ENCODE measurements around the gene TRPM3.

TRPM3 gene

GRCh38 chr9:70940605-70941004, 180.8 kb downstream of the TRPM3 start:
- DNase-seq, result no peak

DNA sequence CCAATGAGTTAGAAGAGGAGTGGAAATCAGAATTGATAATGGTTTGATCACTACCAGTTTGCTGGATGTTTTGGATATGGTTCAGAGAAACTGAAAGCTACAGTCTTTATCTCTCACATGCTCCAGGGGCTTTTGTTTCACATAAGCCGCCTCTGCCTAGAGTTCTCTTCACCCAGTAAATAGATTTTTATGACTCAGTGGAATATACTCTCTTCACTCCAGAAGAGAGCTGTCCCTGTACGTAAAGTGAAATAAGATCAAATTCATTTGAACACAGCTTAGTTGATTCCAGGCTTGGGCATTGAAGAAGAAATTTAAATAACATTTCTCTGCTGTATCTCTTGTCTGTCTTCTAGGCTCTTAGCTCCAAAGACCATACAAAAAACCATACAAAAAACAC, 184.9 kb downstream of the TRPM3 start:
- no peak for DNase-seq

- no peak for DNase-seq
Observed at GRCh38 chr9:70935856-70936255, 185.6 kb downstream of the TRPM3 start.

DNA sequence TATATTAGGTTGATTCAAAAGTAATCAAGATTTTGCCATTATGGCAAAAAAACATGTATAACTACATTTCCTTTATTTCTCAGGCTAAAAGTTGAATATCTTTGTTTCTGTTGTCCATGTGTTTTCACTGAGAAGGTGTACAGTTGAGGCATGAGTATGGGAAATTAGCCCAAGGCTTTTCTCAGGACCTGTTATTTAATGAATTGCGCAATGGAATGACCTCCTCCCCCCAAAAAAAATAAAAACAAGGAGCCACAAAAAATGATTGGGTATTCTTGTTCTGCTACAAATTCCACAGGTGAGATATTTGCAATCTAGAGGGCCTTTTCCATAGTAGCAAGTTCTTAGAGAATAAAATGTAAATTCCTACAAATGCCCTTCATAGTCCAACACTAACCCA, 186.8 kb downstream of the TRPM3 start:
- DNase-seq, result no peak

DNA sequence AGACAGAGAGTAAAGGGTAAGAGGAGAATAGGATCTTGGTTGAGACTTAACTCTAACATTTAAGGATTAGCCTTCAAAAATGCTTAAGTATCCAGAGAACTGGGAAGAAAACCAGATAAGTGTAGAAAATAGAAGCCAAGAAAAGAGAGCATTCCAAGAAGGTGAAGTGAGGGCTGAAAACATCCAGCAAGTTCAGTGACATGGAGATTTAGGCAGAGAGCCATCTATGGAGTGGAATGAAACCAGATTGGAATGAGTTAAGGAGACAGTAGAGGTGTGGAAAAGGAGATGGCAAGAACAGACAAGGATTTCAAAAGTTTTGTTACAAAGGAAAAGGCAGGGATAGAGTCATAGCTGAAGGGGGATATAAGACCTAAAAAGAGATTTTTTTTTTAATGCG, 188.1 kb downstream of the TRPM3 start:
- DNase-seq, result no peak

GRCh38 chr9:70932097-70932496, 189.3 kb downstream of the TRPM3 start:
- DNase-seq, result no peak

DNA sequence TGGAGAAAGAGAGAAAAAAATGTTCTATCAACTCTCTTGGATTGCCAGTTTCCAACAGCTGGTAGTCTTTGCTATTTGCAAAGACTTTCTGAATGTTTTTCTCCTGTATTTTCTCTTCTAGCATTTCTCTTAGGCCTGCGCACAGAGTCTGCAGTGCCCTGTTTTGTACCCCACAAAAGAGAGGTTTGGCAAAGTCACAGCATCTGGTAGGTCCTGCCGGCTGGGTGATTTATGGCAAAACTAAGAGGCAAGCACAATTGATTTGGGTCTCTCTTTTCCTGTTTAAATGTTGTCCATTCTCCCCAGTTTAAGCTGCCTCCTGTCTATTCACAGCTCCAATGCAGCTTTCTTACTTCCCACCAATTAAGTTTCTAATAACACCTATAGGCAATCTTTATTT, 193.9 kb downstream of the TRPM3 start:
- DNase-seq, result no peak

GRCh38 chr9:70924895-70925547, 196.4 kb downstream of the TRPM3 start:
- DNase-seq, result no peak

GRCh38 chr9:70924380-70924779, 197.0 kb downstream of the TRPM3 start:
- no peak for DNase-seq

DNA sequence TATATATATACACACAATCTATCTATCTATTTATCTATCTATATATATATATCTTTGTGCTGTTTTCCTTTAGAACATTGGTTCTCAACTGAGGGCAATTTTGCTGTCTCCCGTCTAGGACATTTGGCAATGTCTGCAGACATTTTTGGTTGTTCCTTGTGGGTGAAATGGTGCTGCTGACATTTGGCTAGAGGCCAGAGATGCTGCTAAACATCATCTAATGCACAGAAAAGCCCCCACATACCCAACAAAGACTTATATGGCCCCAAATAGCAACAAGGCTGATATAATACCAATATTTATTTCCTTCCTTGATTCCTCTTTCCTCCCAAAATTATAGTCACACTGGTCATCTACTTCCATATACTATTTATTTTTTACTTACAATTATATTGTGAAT, 197.5 kb downstream of the TRPM3 start:
- peak; percentile 35 for DNase-seq

DNA sequence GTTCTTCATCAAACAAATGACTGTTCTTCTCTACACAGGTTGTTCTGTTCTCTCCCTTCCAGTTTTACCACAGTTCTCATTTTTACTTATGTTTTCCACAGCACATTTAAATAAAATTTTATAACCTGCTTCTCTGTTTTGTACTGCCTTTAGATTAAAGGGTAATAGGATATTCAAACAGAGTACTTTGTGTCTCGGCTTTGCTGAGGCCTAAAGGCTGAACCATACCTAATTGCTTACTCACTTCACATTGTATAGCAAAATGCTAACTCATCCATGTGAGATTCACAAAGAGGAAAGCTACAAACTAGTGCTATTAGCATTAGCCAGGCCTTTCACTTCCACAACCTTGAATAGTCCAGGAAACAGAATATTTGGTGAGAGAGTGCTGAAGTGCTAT, 200.3 kb downstream of the TRPM3 start:
- no peak for DNase-seq

GRCh38 chr9:70917277-70917676, 204.1 kb downstream of the TRPM3 start:
- no peak for DNase-seq

- no peak for DNase-seq
Observed at GRCh38 chr9:70911791-70912190, 209.6 kb downstream of the TRPM3 start.

- no peak for DNase-seq
Observed at GRCh38 chr9:70910598-70910997, 210.8 kb downstream of the TRPM3 start.

DNA sequence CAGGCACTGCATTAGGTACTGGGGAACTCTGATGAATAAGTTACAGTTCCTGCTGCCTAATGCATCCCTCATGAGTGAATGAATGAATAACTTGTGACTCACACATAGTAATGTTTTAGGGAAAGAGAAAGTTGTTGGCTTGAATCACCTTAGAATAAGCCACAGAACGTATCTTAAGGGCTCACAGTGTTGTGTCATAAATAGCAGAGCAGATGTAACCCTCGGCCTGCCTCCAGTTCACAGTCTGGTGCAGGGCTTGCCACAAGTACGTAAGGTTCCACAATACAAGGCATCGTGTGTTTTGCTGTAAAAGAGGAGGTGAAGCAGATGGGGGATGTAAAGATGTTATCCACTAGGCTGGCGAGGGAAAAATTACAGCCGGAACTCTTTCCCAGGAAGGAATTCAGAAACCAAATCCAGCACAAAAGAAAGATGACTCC, 218.7 kb downstream of the TRPM3 start:
- DNase-seq, result peak; percentile 45

GRCh38 chr9:70902171-70902570, 219.2 kb downstream of the TRPM3 start:
- DNase-seq, result no peak

DNA sequence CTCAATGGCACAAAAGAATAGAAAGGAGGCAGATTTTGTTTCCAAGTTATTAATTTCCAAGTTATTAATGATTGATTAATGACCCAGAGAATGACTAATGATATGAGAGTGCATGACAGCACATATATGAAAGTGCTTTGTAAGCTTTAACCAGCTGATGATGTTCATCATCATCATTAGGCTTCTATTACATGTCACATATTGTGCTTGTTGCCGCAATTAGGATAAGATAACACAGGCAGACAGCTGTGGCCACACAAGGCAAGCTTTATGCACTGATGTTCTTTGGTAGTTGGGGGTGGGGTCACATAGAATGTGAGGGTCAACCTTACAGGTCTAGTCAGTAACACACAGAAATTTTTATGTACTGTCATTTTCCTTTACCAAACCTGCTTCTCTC, 219.7 kb downstream of the TRPM3 start:
- DNase-seq, result no peak

DNA sequence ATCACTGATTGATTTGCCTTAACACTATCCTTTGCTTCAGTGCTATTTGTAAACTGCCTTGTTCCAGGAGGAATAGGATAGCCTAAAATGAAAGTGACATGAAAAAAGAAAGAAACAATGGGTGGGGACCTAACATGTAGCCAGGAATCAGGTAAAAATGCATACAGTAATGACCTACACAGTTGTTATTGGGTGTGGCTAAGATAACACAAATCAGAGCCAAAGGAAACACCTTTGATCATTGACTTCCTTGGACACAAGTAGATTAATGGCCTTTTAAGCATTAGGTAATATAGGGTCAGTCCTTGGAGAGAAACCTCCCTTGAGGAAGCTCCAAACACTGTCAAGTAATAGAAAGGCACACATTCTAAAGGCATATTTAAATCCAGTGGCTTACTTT, 220.4 kb downstream of the TRPM3 start:
- no peak for DNase-seq

GRCh38 chr9:70893580-70894122, 227.8 kb downstream of the TRPM3 start:
- DNase-seq, result no peak

- no peak for DNase-seq
Observed at GRCh38 chr9:70888471-70888870, 232.9 kb downstream of the TRPM3 start.

DNA sequence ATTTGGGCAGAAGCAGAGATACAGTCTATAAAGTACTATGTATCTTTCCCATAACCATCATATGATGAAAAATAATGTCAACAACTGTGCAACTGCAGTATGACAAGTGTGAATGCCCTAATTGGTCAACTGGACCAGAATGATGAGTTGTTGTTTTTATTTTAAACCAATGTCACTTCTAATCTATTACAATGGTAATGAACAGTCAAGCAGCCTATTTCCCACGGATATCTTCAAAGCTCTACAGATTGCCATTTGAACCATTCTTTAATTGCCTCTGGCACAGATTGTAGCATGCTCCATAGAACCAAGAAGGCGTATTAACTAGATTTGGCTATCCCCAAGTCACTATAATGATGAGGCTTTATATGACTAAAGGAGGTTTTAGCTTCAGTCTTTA, 233.6 kb downstream of the TRPM3 start:
- no peak for DNase-seq

DNA sequence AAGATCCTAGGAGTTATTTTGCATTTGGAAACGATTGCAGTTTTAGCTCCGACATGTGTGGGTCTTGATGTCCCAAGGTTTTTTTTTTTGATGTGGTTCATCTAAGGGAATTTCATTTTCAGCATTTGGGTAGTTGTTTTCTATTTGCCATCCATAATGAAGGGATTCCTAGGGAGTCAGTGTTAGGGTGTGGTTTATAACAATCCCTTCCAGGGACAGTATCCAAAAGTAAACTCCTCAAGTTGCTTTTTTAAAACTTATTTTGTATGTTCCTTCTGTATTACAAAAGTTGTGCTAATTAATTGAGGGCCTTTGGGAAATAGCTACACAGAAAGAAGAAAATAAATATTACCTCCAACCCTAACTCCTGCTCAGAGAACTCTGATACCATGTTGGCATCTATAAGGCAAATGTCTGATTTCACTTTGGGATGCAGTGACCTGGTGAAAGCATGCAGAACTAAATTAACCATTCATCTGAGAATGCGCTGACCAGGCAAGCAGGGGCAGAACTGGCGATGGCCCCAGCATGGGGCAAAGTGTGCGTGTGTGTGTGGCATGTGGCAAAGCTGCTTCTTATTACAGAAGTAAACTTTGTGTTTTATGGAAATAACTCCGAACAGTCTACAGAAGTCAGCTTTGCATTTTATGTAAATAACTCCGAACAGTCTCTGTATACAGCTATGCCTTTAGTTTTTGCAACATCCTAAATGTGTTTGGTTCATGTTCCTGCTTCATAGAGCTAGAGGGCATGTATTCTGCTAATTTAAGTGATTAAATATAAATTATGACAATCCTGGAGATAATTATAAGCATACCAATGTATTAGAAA, 237.2 kb downstream of the TRPM3 start:
- no peak for DNase-seq

DNA sequence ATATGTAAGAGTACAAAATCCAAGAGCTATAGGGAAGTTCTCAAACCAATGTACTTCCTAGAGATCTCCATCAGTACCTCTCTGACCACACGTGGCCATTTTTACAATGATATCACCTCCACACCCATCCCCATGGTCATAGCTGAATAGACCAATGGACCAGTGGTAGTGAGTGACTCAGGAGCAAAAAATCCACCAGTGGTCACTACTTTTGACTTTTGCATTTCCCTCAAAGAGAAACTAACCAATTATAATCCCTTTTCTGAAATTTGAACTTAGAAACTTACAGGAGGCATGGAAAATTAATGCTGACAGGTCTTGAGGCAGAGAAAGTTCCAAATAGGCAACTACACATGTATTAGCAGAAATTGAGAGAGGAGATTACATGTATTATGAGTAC, 238.4 kb downstream of the TRPM3 start:
- no peak for DNase-seq

DNA sequence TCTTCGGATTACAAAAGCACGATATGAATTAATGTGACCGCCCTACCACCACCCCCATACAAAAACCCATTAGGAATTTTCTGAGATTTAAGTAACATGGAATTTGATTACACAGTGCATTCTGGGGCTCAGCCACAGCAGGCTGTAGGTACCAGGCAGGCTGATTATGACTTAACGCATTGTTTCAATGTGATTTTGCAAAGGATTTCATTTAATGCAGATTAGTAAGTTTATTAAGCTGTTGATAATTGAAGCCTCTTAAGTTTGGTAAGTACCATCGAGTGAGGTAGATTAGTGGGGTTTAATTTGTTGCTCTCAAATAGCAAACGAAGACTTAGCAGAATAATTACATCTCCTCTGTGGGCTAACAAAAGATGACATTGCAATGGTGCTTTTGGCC, 240.1 kb downstream of the TRPM3 start:
- no peak for DNase-seq

Measured in right forelimb (tissue), 1 donor.